HCT116 (cell line): ENCODE results near the gene TARM1. TPM values are rescaled to one million over a fixed set of nuclear protein-coding genes. Genes with fewer than 3 reads are reported as not detected.

ENCODE experiments used
- ATAC-seq: fragments of 200-7000 bp; cut with Tn5 transposase; 2 replicates; pipeline ENCODE4 v1.9.1; 2020; ENCODE audit warnings: mild to moderate bottlenecking, moderate library complexity
- BruUV-seq: library from RNA; stranded (reverse); fragments of 400-500 nt; replicated peaks from 2 replicates; lab custom pipeline; 2021; lab: Mats Ljungman, UMichigan
- CTCF ChIA-PET: fragments of 300-600 bp; sonication (Branson Sonifier 250); formaldehyde crosslinking; loops from one replicate; lab custom pipeline; 2021; ENCODE audit warnings: antibody characterized with exemption; lab: Charles Lee
- POLR2A ChIA-PET: fragments of 300-600, 350-600 bp; sonication (Branson Sonifier 250); formaldehyde crosslinking; loops from one replicate; lab custom pipeline; 2021; ENCODE audit warnings: antibody characterized with exemption; lab: Charles Lee
- RAD21 ChIA-PET, 2 experiments: fragments of 300-600 bp; sonication (Branson Sonifier 250); formaldehyde crosslinking; loops; one replicate each; lab custom pipeline; 2023; ENCODE audit warnings: low total read pairs in 2 of 2; ENCODE audit not compliant: uncharacterized antibody in 2 of 2, unreplicated experiment in 2 of 2, low non-redundant PET in 1 of 2; lab: Charles Lee
- DNase-seq: peaks from one replicate; pipeline ENCODE4 v3.0.0-alpha.2; 2010; ENCODE audit warnings: low read depth, low spot score
- H2AFZ ChIP-seq: fragments of 200-600 bp; shearing (Covaris generic), sonication (generic); 2 replicates; pipeline ENCODE4 v1.6.1; 2017; ENCODE audit warnings: low read depth, mixed run types, mixed read lengths, antibody characterized with exemption, low read length; ENCODE audit not compliant: poor library complexity, severe bottlenecking
- H3K27ac ChIP-seq: 2 replicates; pipeline ENCODE4 v1.5.1; 2012; ENCODE audit warnings: low read depth, low read length
- H3K27me3 ChIP-seq: fragments of 200-600 bp; sonication (generic); 2 replicates; pipeline ENCODE4 v1.6.1; 2016; ENCODE audit warnings: mixed run types, low read length, mixed read lengths; ENCODE audit not compliant: insufficient read depth
- H3K36me3 ChIP-seq, 2 experiments: fragments of 200-500 bp in 1 of 2; fragments of 200-600 bp in 1 of 2; sonication (Bioruptor generic) in 1 of 2; sonication (generic) in 1 of 2; 2 replicates each; pipeline versions ENCODE4 v1.5.1 to v1.6.1; 2014 to 2016; ENCODE audit warnings: low read length in 2 of 2, inconsistent platforms in 1 of 2, mixed read lengths in 1 of 2, mixed run types in 1 of 2; ENCODE audit not compliant: insufficient read depth in 2 of 2, control insufficient read depth in 1 of 2
- H3K4me1 ChIP-seq, 2 experiments: fragments of 200-600 bp in 1 of 2; sonication (generic) in 1 of 2; 2 replicates each; pipeline versions ENCODE4 v1.5.1 to v1.6.1; 2012 to 2017; ENCODE audit warnings: low read length in 2 of 2, inconsistent platforms in 1 of 2, mild to moderate bottlenecking in 1 of 2, mixed read lengths in 1 of 2, mixed run types in 1 of 2, moderate library complexity in 1 of 2; ENCODE audit not compliant: insufficient read depth in 2 of 2, control insufficient read depth in 1 of 2
- H3K4me2 ChIP-seq: fragments of 200-600 bp; sonication (generic); 2 replicates; pipeline ENCODE4 v1.6.1; 2017; ENCODE audit warnings: mixed run types, low read length, mixed read lengths
- H3K4me3 ChIP-seq, 2 experiments: fragments of 200-600 bp in 1 of 2; sonication (generic) in 1 of 2; replicated peaks in 1 of 2; 2 replicates each; pipeline ENCODE4 v1.5.1; 2011 to 2016; ENCODE audit warnings: low read length in 2 of 2, control low read depth in 1 of 2, low read depth in 1 of 2, mild to moderate bottlenecking in 1 of 2, mixed read lengths in 1 of 2, mixed run types in 1 of 2
- H3K79me2 ChIP-seq: fragments of 200-600 bp; sonication (generic); 2 replicates; pipeline ENCODE4 v1.6.1; 2017; ENCODE audit warnings: mild to moderate bottlenecking, mixed run types, low read length, moderate library complexity, mixed read lengths; ENCODE audit not compliant: insufficient read depth
- H3K9ac ChIP-seq: fragments of 200-600 bp; sonication (generic); 2 replicates; pipeline ENCODE4 v1.6.1; 2016; ENCODE audit warnings: low read length, mixed read lengths
- H3K9me2 ChIP-seq: fragments of 200-600 bp; sonication (generic), shearing (Covaris generic); 2 replicates; pipeline ENCODE4 v1.6.1; 2017; ENCODE audit warnings: mixed run types, mild to moderate bottlenecking, moderate library complexity; ENCODE audit not compliant: insufficient read depth
- H3K9me3 ChIP-seq, 2 experiments: fragments of 200-500 bp in 1 of 2; fragments of 200-600 bp in 1 of 2; sonication (Bioruptor generic) in 1 of 2; sonication (generic) in 1 of 2; 2 replicates each; pipeline ENCODE4 v1.6.1; 2014 to 2017; ENCODE audit warnings: low read length in 2 of 2, mixed read lengths in 2 of 2, inconsistent platforms in 1 of 2, low read depth in 1 of 2, mild to moderate bottlenecking in 1 of 2, mixed run types in 1 of 2, moderate library complexity in 1 of 2; ENCODE audit not compliant: control insufficient read depth in 1 of 2, insufficient read depth in 1 of 2
- H4K20me1 ChIP-seq: fragments of 200-600 bp; sonication (generic), shearing (Covaris generic); 2 replicates; pipeline ENCODE4 v1.6.1; 2017; ENCODE audit warnings: mixed run types, mild to moderate bottlenecking, moderate library complexity; ENCODE audit not compliant: insufficient read depth
- CBX3 ChIP-seq: IDR thresholded peaks from 2 replicates; pipeline ENCODE4 v1.6.1; 2012; ENCODE audit warnings: low read depth
- POLR2AphosphoS5 ChIP-seq: IDR thresholded peaks from 2 replicates; pipeline ENCODE4 v1.6.1; 2011; ENCODE audit warnings: mild to moderate bottlenecking, low read depth, low read length, moderate library complexity
- RAD21 ChIP-seq: IDR thresholded peaks from 2 replicates; pipeline ENCODE4 v1.6.1; 2012; ENCODE audit warnings: low read depth, mild to moderate bottlenecking
- intact Hi-C: fragments of 100-400 bp; cut with micrococcal nuclease; formaldehyde crosslinking; loops from 2 replicates; pipeline ENCODE4 v1.10.0; 2022
- total RNA-seq: library from RNA; stranded (reverse); gene quantifications from one replicate; pipeline ENCODE4 v1.2.1, GENCODE V29; 2021; ENCODE audit not compliant: unreplicated experiment
- TF ChIP-seq, protein P1 (sequence below): IDR thresholded peaks from 2 replicates; pipeline ENCODE4 v1.6.1; 2012
- TF ChIP-seq, protein P2 (sequence below), 3 experiments: fragments of 200-600 bp in 1 of 3; sonication (generic) in 1 of 3; IDR thresholded peaks in 2 of 3; conservative IDR thresholded peaks in 1 of 3; 2 replicates each; pipeline ENCODE4 v1.5.1; 2012 to 2017; ENCODE audit warnings: low read depth in 2 of 3, low read length in 2 of 3, antibody characterized with exemption in 1 of 3, borderline replicate concordance in 1 of 3, control low read depth in 1 of 3, mild to moderate bottlenecking in 1 of 3, mixed read lengths in 1 of 3, mixed run types in 1 of 3, moderate library complexity in 1 of 3; ENCODE audit not compliant: insufficient read depth in 1 of 3

TARM1 gene
- total RNA-seq, 1 experiment from 2014 or later, result not detected

DNA sequence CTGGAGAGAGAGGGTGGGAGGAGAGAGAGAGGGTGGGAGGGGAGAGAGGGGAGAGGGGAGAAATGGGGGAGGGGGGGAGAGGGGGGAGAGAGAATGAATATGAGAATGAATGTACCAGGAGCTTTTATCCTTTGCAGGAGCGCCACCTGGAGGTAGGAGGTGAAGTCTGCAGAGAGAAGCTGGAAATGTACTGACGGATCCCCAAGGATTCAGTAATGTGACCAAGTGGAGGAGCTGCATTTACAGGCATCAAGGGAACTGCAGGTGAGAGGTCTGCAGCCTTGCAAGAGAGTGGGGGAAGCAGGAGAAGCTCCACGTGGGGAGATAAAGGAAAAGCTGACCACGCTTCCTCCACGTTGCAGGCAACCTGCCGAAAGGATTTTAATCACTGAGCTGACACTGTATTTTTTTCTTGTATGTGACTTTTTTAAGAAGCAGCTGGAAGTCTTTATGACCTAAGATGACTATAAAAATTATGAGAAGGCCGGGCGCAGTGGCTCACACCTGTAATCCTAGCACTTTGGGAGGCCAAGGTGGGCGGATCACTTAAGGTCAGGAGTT lies 51.2 kb downstream of the TARM1 start:
- POLR2A ChIA-PET, result interaction anchor here (0.7 kb wide), 1 partner anchor 160 kb away, joined by 7 read pairs; no protein-coding TSS in a partner anchor
- H3K4me2 ChIP-seq, result peak overlapping the region; percentile 28; the same call in 1 of the 2 replicates
- DNase-seq, result peak; percentile 69
- intact Hi-C loops, result loop anchor here (1.0 kb wide), 1 partner anchor 221 kb away; no protein-coding TSS in a partner anchor
- no peaks in the 10 kb centered on the region for H3K27me3 ChIP-seq
- H3K36me3 ChIP-seq, result no peaks in the 10 kb centered on the region
- no TSS peak for BruUV-seq
- no peaks in the 10 kb centered on the region for H4K20me1 ChIP-seq
- peaks cover 0 to 3% of the 10 kb centered on the region in 2 experiments; a peak in 1 of 4 replicates for H3K4me1 ChIP-seq
- H3K27ac ChIP-seq, result no peak overlapping the region
- no peaks in the 10 kb centered on the region for H3K9me2 ChIP-seq
- H3K79me2 ChIP-seq, result no peaks in the 10 kb centered on the region
- no peak overlapping the region for H3K9ac ChIP-seq
- H3K4me3 ChIP-seq, result no peak overlapping the region
- RAD21 ChIA-PET, result interaction anchor here (0.7 to 1.3 kb wide), 6 partner anchors 12 to 237 kb away, joined by 3 to 10 read pairs (median 4); no protein-coding TSS in a partner anchor
- no peak overlapping the region for H2AFZ ChIP-seq
- ATAC-seq, result peak; percentile 88
- H3K9me3 ChIP-seq, result no peaks in the 10 kb centered on the region
- TF ChIP-seq, protein P1, sequence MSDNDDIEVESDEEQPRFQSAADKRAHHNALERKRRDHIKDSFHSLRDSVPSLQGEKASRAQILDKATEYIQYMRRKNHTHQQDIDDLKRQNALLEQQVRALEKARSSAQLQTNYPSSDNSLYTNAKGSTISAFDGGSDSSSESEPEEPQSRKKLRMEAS, result 0 out of 2 replicates have a peak, but pooled peaks have one; percentile 22
- TF ChIP-seq RAD21 (peak; percentile 73), CBX3 (no peak), POLR2AphosphoS5 (no peak)
- TF ChIP-seq, protein P2, sequence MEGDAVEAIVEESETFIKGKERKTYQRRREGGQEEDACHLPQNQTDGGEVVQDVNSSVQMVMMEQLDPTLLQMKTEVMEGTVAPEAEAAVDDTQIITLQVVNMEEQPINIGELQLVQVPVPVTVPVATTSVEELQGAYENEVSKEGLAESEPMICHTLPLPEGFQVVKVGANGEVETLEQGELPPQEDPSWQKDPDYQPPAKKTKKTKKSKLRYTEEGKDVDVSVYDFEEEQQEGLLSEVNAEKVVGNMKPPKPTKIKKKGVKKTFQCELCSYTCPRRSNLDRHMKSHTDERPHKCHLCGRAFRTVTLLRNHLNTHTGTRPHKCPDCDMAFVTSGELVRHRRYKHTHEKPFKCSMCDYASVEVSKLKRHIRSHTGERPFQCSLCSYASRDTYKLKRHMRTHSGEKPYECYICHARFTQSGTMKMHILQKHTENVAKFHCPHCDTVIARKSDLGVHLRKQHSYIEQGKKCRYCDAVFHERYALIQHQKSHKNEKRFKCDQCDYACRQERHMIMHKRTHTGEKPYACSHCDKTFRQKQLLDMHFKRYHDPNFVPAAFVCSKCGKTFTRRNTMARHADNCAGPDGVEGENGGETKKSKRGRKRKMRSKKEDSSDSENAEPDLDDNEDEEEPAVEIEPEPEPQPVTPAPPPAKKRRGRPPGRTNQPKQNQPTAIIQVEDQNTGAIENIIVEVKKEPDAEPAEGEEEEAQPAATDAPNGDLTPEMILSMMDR (IDR thresholded peaks at IDR 0.05 in 2 of 3, conservative IDR thresholded peaks at IDR 0.05 in 1 of 3; ENCODE audit: borderline replicate concordance in 1 of 3, insufficient read depth in 1 of 3, low read depth in 2 of 3, low read length in 2 of 3), result peak; percentile 66 to 73 (median 69); a peak in 5 of 6 replicates
- CTCF ChIA-PET, result interaction anchor here (0.6 to 2.0 kb wide), 29 partner anchors 9 to 255 kb away, joined by 3 to 41 read pairs (median 4); partner anchors contain the start of gene MYADM
